Ovary (tissue), 3 donors: ENCODE results near the gene SLC25A18.

ENCODE experiments used
- CTCF ChIP-seq, 3 donors: fragments of 450-650 bp in 2 of 3; fragments of 200-600 bp in 1 of 3; IDR thresholded peaks; one replicate each; pipeline versions ENCODE4 v1.5.1 to v1.8.0; 2016 to 2022; ENCODE audit warnings: antibody characterized with exemption in 3 of 3, mild to moderate bottlenecking in 1 of 3
- EP300 ChIP-seq: sonication (generic); formaldehyde crosslinking; IDR thresholded peaks from one replicate; pipeline ENCODE4 v1.6.1; 2017; ENCODE audit warnings: antibody characterized with exemption
- POLR2A ChIP-seq: fragments of 450-650 bp; IDR thresholded peaks from one replicate; pipeline ENCODE4 v1.6.1; 2017; ENCODE audit warnings: antibody characterized with exemption, mild to moderate bottlenecking, moderate library complexity
- donor health status: DM: no; HTN: no; CAD: no.

DNA sequence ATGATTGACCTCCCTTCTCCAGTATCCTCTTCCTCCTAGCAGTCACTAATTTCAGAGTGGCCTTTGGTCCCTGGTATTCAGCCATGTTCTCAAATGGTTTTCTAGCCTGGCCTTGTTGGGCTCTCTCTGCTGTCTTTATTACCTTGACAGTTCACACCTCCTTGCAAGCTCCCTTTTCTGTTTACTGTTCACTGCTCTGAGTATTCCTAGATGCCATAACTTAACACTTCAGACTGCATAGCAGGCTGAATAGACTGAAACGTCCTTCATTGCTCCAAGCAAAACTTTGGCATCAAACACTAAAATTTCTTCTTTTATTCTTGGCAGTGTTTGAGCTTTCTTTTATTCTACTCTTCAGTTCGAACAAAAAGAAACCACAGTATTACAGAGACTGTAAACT lies 49.7 kb upstream of the SLC25A18 start:
- no peak for TF ChIP-seq CTCF (IDR thresholded peaks at IDR 0.05)
- TF ChIP-seq EP300 = no peak
- no peak for TF ChIP-seq POLR2A
